ENCODE data around the gene SP140.

DNA sequence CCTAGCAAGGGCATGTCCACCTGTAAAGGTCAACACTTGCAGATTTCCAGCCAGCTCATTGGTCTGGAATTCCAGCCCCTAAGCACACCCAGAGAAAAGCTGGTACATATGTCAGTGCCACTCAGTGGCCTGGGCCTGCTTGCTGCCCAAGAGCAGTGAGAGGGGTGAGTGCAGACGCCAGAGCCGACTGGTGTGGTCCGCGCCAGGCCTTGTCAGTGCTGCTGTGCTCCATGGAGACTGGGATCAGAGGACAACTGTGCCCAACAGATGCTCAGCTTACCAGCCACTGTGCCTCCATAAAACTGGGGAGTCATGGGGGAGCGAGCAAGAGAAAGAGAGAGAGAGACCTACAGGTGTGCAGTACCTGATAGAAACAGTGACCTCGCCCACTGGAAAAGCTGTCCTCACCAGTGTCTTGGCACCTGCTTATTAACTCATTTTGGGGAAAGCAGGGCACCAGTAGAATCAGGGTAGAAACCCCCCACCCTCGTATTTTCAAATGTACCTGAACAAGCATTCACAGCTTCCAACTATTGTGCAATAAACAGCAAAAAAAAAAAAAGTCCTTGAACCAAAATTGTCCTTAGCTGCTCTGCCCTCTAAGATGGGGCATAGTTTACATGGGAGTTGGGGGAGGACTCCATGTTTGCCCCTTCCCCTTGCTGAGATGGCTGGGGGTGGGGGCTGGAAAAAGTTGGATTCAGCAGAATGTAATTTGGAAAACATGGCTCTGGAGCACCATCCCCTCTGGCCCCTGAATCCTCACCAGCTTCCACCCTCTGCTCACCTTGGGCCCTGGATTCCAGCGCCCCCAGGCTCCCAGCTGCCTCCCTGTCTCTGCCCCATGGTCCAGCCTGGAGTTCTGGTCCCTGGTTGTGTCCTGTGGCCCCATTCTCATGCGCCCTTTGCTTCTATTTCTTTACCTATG, 100.0 kb downstream of the SP140 start:
- TF ChIP-seq FOXK2 (IDR thresholded peaks at IDR 0.05) (no peak), LEF1 (IDR thresholded peaks at IDR 0.05; ENCODE audit: borderline replicate concordance) (no peak), ARNT (IDR thresholded peaks at IDR 0.05) (no peak), CTBP1 (IDR thresholded peaks at IDR 0.05; ENCODE audit: borderline replicate concordance) (no peak), SUZ12 (IDR thresholded peaks at IDR 0.05) (no peak), NFRKB (IDR thresholded peaks at IDR 0.05) (no peak), FOXA1 (IDR thresholded peaks at IDR 0.05) (no peak)
- TF ChIP-seq, protein P1, sequence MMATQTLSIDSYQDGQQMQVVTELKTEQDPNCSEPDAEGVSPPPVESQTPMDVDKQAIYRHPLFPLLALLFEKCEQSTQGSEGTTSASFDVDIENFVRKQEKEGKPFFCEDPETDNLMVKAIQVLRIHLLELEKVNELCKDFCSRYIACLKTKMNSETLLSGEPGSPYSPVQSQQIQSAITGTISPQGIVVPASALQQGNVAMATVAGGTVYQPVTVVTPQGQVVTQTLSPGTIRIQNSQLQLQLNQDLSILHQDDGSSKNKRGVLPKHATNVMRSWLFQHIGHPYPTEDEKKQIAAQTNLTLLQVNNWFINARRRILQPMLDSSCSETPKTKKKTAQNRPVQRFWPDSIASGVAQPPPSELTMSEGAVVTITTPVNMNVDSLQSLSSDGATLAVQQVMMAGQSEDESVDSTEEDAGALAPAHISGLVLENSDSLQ (IDR thresholded peaks at IDR 0.05), result no peak
